Neural crest cell (in vitro differentiated cells): ENCODE data around the gene RPN2. TPM values are rescaled to one million over a fixed set of nuclear protein-coding genes. Genes with fewer than 3 reads are reported as not detected.

ENCODE experiments used
- DNase-seq: peaks from one replicate; pipeline ENCODE4 v3.0.0; 2021; ENCODE audit warnings: low read depth, mixed read lengths, low spot score
- H3K27ac Mint-ChIP-seq: one replicate; pipeline ENCODE4 v1.8.0; 2021; ENCODE audit warnings: mild to moderate bottlenecking, mixed read lengths; ENCODE audit not compliant: unreplicated experiment
- H3K27me3 Mint-ChIP-seq: 2 replicates; pipeline ENCODE4 v1.8.0; 2021; ENCODE audit warnings: low read depth, mild to moderate bottlenecking, mixed read lengths
- H3K36me3 Mint-ChIP-seq: 2 replicates; pipeline ENCODE4 v1.8.0; 2021; ENCODE audit warnings: low read depth, mild to moderate bottlenecking, mixed read lengths
- H3K4me1 Mint-ChIP-seq: 2 replicates; pipeline ENCODE4 v1.8.0; 2021; ENCODE audit warnings: mixed read lengths
- H3K4me3 Mint-ChIP-seq: one replicate; pipeline ENCODE4 v1.8.0; 2021; ENCODE audit warnings: mild to moderate bottlenecking, mixed read lengths
- H3K9me3 Mint-ChIP-seq: 2 replicates; pipeline ENCODE4 v1.8.0; 2021; ENCODE audit warnings: mixed read lengths
- CTCF ChIP-seq: fragments of 200-600 bp; sonication (generic); conservative IDR thresholded peaks from 2 replicates; pipeline ENCODE4 v1.5.0; 2021; ENCODE audit warnings: antibody characterized with exemption, mild to moderate bottlenecking
- total RNA-seq: library from RNA; stranded (reverse); gene quantifications from 2 replicates; pipeline ENCODE4 v1.2.1, GENCODE V29; 2021

The RPN2 gene
- total RNA-seq, 1 donor from 2014 or later = 203 TPM

- H3K4me3 Mint-ChIP-seq = no peak overlapping the region
- H3K27me3 Mint-ChIP-seq = no peaks in the 10 kb centered on the region
- H3K9me3 Mint-ChIP-seq = no peaks in the 10 kb centered on the region
- H3K4me1 Mint-ChIP-seq = peaks cover 36% of the 10 kb centered on the region
- peaks cover 15% of the 10 kb centered on the region for H3K36me3 Mint-ChIP-seq
- no peak for TF ChIP-seq CTCF
- DNase-seq = no peak
- H3K27ac Mint-ChIP-seq = no peak overlapping the region
These were observed 46.0 kb downstream of the RPN2 start for GRCh38 chr20:37225146-37225545.

GRCh38 chr20:37226889-37227288 lies 47.8 kb downstream of the RPN2 start:
- no peak for DNase-seq
- Mint-ChIP-seq H3K4me3 (no peak overlapping the region), H3K36me3 (peaks cover 18% of the 10 kb centered on the region), H3K4me1 (peaks cover 25% of the 10 kb centered on the region), H3K27ac (no peak overlapping the region), H3K27me3 (no peaks in the 10 kb centered on the region), H3K9me3 (no peaks in the 10 kb centered on the region)
- TF ChIP-seq CTCF = no peak

GRCh38 chr20:37228082-37228481 lies 49.0 kb downstream of the RPN2 start:
- H3K4me3 Mint-ChIP-seq = no peak overlapping the region
- no peak overlapping the region for H3K27ac Mint-ChIP-seq
- H3K36me3 Mint-ChIP-seq = peaks cover 26% of the 10 kb centered on the region
- no peaks in the 10 kb centered on the region for H3K9me3 Mint-ChIP-seq
- no peaks in the 10 kb centered on the region for H3K27me3 Mint-ChIP-seq
- TF ChIP-seq CTCF = no peak
- DNase-seq = no peak
- peaks cover 32% of the 10 kb centered on the region for H3K4me1 Mint-ChIP-seq

GRCh38 chr20:37228656-37229055 lies 49.5 kb downstream of the RPN2 start:
- no peak overlapping the region for H3K4me3 Mint-ChIP-seq
- H3K4me1 Mint-ChIP-seq = peaks cover 32% of the 10 kb centered on the region
- H3K36me3 Mint-ChIP-seq = peaks cover 25% of the 10 kb centered on the region
- peak overlapping the region; percentile 32 for H3K27ac Mint-ChIP-seq
- DNase-seq = no peak
- no peaks in the 10 kb centered on the region for H3K27me3 Mint-ChIP-seq
- TF ChIP-seq CTCF = no peak
- no peaks in the 10 kb centered on the region for H3K9me3 Mint-ChIP-seq

GRCh38 chr20:37229357-37229756 lies 50.2 kb downstream of the RPN2 start:
- Mint-ChIP-seq H3K9me3 (no peaks in the 10 kb centered on the region), H3K4me1 (peaks cover 32% of the 10 kb centered on the region), H3K4me3 (no peak overlapping the region), H3K27me3 (no peaks in the 10 kb centered on the region), H3K36me3 (peaks cover 20% of the 10 kb centered on the region), H3K27ac (peak overlapping the region; percentile 96)
- DNase-seq = no peak
- no peak for TF ChIP-seq CTCF

GRCh38 chr20:37230200-37230599 lies 51.1 kb downstream of the RPN2 start:
- Mint-ChIP-seq H3K4me3 (no peak overlapping the region), H3K27me3 (no peaks in the 10 kb centered on the region), H3K27ac (peak overlapping the region; percentile 96), H3K4me1 (peaks cover 32% of the 10 kb centered on the region), H3K36me3 (peaks cover 16% of the 10 kb centered on the region), H3K9me3 (no peaks in the 10 kb centered on the region)
- no peak for DNase-seq
- no peak for TF ChIP-seq CTCF
